Lung (tissue), 12 donors: ENCODE data around the gene OR52E5. TPM values are rescaled to one million over a fixed set of nuclear protein-coding genes. Genes with fewer than 3 reads are reported as not detected.

Experiments used
- ATAC-seq: fragments of 200-7000 bp; cut with Tn5 transposase; one replicate; pipeline ENCODE4 v1.9.1; 2020; ENCODE audit warnings: moderate number of reproducible peaks; ENCODE audit not compliant: insufficient read depth, low FRiP score
- DNase-seq, 3 donors: peaks; one replicate each; pipeline ENCODE4 v3.0.0-alpha.2; 2013 to 2017
- H3K27ac ChIP-seq, 2 donors: one replicate each; pipeline ENCODE4 v1.5.1; 2013; ENCODE audit warnings: mild to moderate bottlenecking in 2 of 2, moderate library complexity in 2 of 2, control low read depth in 1 of 2, inconsistent platforms in 1 of 2, low read depth in 1 of 2, low read length in 1 of 2
- H3K27me3 ChIP-seq, 3 donors: one replicate each; pipeline ENCODE4 v1.5.1; 2013; ENCODE audit warnings: low read length in 2 of 3; ENCODE audit not compliant: control insufficient read depth in 3 of 3, insufficient read depth in 3 of 3
- H3K36me3 ChIP-seq, 4 donors: one replicate each; pipeline ENCODE4 v1.5.1; 2013; ENCODE audit warnings: low read length in 4 of 4, mild to moderate bottlenecking in 1 of 4, moderate library complexity in 1 of 4; ENCODE audit not compliant: control insufficient read depth in 4 of 4, insufficient read depth in 4 of 4
- H3K4me1 ChIP-seq, 5 donors: one replicate each; pipeline ENCODE4 v1.5.1; 2013; ENCODE audit warnings: low read length in 5 of 5, mild to moderate bottlenecking in 2 of 5, moderate library complexity in 1 of 5; ENCODE audit not compliant: control insufficient read depth in 5 of 5, insufficient read depth in 5 of 5
- H3K4me3 ChIP-seq: one replicate; pipeline ENCODE4 v1.5.1; 2013; ENCODE audit warnings: mild to moderate bottlenecking, control low read depth, moderate library complexity
- H3K9ac ChIP-seq, 2 donors: one replicate each; pipeline ENCODE4 v1.5.1; 2013; ENCODE audit warnings: low read length in 2 of 2, control low read depth in 1 of 2; ENCODE audit not compliant: insufficient read depth in 1 of 2
- H3K9me3 ChIP-seq, 4 donors: one replicate each; pipeline ENCODE4 v1.5.1; 2013; ENCODE audit warnings: low read length in 3 of 4, mild to moderate bottlenecking in 1 of 4, moderate library complexity in 1 of 4; ENCODE audit not compliant: control insufficient read depth in 4 of 4, insufficient read depth in 3 of 4
- CTCF ChIP-seq: IDR thresholded peaks from 2 replicates; pipeline ENCODE4 v1.5.1; 2012; ENCODE audit warnings: mild to moderate bottlenecking; ENCODE audit errors: control extremely low read depth, extremely low read depth
- WGBS, 2 donors: extraction: QIAGEN DNeasy Blood & Tissue Kit; methylation state at CpG; one replicate each; pipeline ENCODE4 v1.1.7; 2013; 5-methylcytosine and 5-hydroxymethylcytosine counted together
- polyA plus RNA-seq, 2 donors: library from polyadenylated mRNA; stranded (reverse); fragments of 200-250 nt; gene quantifications; one replicate each; pipeline ENCODE4 v1.2.1, GENCODE V29; 2013
- total RNA-seq, 2 donors: library from RNA; depleted of rRNA in 1 of 2; stranded (reverse); fragments of >200 nt in 1 of 2; gene quantifications; one replicate each; pipeline ENCODE4 v1.2.1, GENCODE V29; 2014 to 2021
- donor health status: control.
- donor health status: control.
- donor health status: Bipolar disorder and iron deficiency.
- donor health status: healthy.
- donor health status: DM: yes; HTN: yes; CAD: no.

OR52E5 gene
- total and polyA plus RNA-seq, 4 donors: not detected

DNA sequence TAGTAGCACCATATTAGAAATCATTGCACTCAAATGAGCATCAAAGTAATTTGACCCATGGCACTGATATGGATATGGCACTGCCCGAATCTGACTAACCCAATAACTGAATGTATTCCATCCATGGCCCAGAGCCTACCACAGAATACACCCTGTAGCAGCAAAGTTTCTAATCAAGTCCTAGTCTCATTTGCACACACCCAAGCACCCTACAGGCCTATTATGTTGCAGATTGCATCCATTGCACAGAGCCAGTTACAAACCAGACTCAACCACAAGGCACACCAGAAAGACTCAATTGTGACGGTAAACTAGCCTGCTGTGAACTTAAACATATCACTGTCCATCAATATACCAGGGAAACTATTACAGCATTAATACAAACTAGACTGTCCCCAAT, 6.5 kb downstream of the OR52E5 start:
- no peak for TF ChIP-seq CTCF
- no peak overlapping the region for H3K4me3 ChIP-seq
- 91 to 97% methylated on average over 2 of the region's 2 CpGs for WGBS, 2 donors
- no peaks in the 10 kb centered on the region for H3K4me1 ChIP-seq
- no peak for ATAC-seq
- no peaks in the 10 kb centered on the region for H3K36me3 ChIP-seq
- DNase-seq: no peak
- no peaks in the 10 kb centered on the region for H3K9me3 ChIP-seq
- no peak overlapping the region for H3K9ac ChIP-seq
- H3K27me3 ChIP-seq: no peaks in the 10 kb centered on the region
- H3K27ac ChIP-seq: no peak overlapping the region

DNA sequence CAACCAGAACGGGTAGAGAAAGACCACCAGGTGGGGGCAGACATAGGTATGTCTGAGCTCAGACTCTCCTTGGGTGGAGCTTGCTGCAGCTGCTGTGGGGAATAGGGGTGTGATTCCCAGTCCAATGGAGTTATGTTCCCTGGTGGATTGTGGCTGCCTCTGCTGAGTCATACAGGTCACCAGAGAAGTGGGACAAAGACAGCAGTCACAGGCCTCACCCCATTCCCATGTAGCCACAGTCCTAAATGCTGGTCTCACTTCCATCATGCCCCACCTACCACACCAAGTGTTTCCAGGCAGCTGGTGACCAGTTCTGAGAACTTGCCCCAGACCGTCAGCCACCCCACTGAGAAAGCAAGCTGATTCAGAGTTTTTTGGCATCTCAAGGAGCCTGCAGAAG, 17.5 kb downstream of the OR52E5 start:
- DNase-seq: no peak
- TF ChIP-seq CTCF: no peak
- Histone ChIP-seq H3K9ac (no peak overlapping the region), H3K27ac (no peak overlapping the region), H3K36me3 (no peaks in the 10 kb centered on the region), H3K27me3 (no peaks in the 10 kb centered on the region), H3K9me3 (peaks cover 0 to 11% (median 1%) of the 10 kb centered on the region in 4 donors), H3K4me3 (no peak overlapping the region), H3K4me1 (no peaks in the 10 kb centered on the region)
- ATAC-seq: no peak
- 68 to 85% methylated on average over 2 of the region's 2 CpGs for WGBS, 2 donors

- H3K27me3 ChIP-seq: no peaks in the 10 kb centered on the region
- 72 to 79% methylated on average over 2 of the region's 2 CpGs for WGBS, 2 donors
Measured at GRCh38 chr11:5922749-5923426, 29.9 kb downstream of the OR52E5 start.

More at GRCh38 chr11:5922749-5923426, 29.9 kb downstream of the OR52E5 start:
- Histone ChIP-seq H3K4me1 (no peaks in the 10 kb centered on the region), H3K4me3 (no peak overlapping the region), H3K36me3 (no peaks in the 10 kb centered on the region), H3K9me3 (peaks cover 0 to 8% (median 4%) of the 10 kb centered on the region in 4 donors), H3K9ac (no peak overlapping the region), H3K27ac (no peak overlapping the region)
- DNase-seq (no peak), ATAC-seq (no peak)
- no peak for TF ChIP-seq CTCF
